Caco-2 (cell line): ENCODE data around the gene CST8. TPM values are rescaled to one million over a fixed set of nuclear protein-coding genes. Genes with fewer than 3 reads are reported as not detected.

Experiments used
- BruUV-seq: library from RNA; stranded (reverse); fragments of 400-500 nt; replicated peaks from 2 replicates; lab custom pipeline; 2021; lab: Mats Ljungman, UMichigan
- CTCF ChIA-PET: fragments of 300-600 bp; sonication (Branson Sonifier 250); formaldehyde crosslinking; loops from one replicate; lab custom pipeline; 2022; ENCODE audit warnings: antibody characterized with exemption; lab: Charles Lee
- POLR2A ChIA-PET: fragments of 300-600 bp; sonication (Branson Sonifier 250); formaldehyde crosslinking; loops from one replicate; lab custom pipeline; 2022; ENCODE audit warnings: antibody characterized with exemption; lab: Charles Lee
- DNase-seq, 2 experiments: peaks; one replicate each; pipeline versions ENCODE4 v3.0.0 to v3.0.0-alpha.2; 2020 to 2022
- H3K27me3 ChIP-seq: replicated peaks from 2 replicates; pipeline ENCODE4 v1.6.0; 2011; ENCODE audit warnings: low read length; ENCODE audit not compliant: control insufficient read depth, insufficient read depth
- H3K36me3 ChIP-seq: 2 replicates; pipeline ENCODE4 v1.5.1; 2011; ENCODE audit warnings: low read length; ENCODE audit not compliant: control insufficient read depth, insufficient read depth
- H3K4me1 ChIP-seq: fragments of 250-450 bp; sonication (Bioruptor Pico); 2 replicates; pipeline ENCODE4 v1.5.1; 2020; ENCODE audit warnings: mild to moderate bottlenecking
- H3K4me3 ChIP-seq: 2 replicates; pipeline ENCODE4 v1.5.1; 2011; ENCODE audit warnings: low read depth, mild to moderate bottlenecking, control low read depth, low read length
- H3K9me3 ChIP-seq: fragments of 250-450 bp; sonication (Bioruptor Pico); 2 replicates; pipeline ENCODE4 v1.5.1; 2020; ENCODE audit warnings: mild to moderate bottlenecking, moderate library complexity
- H3K27ac Mint-ChIP-seq: one replicate; pipeline ENCODE4 v1.8.0; 2022; ENCODE audit warnings: mixed read lengths; ENCODE audit not compliant: unreplicated experiment
- H3K27me3 Mint-ChIP-seq: one replicate; pipeline ENCODE4 v1.8.0; 2022; ENCODE audit warnings: mixed read lengths; ENCODE audit not compliant: insufficient read depth, unreplicated experiment
- H3K36me3 Mint-ChIP-seq: one replicate; pipeline ENCODE4 v1.8.0; 2022; ENCODE audit warnings: mild to moderate bottlenecking, mixed read lengths; ENCODE audit not compliant: insufficient read depth, unreplicated experiment
- H3K4me1 Mint-ChIP-seq: one replicate; pipeline ENCODE4 v1.8.0; 2022; ENCODE audit warnings: low read depth, mixed read lengths; ENCODE audit not compliant: unreplicated experiment
- H3K4me3 Mint-ChIP-seq: one replicate; pipeline ENCODE4 v1.8.0; 2022; ENCODE audit warnings: mild to moderate bottlenecking, moderate library complexity, mixed read lengths; ENCODE audit not compliant: unreplicated experiment
- H3K9me3 Mint-ChIP-seq: one replicate; pipeline ENCODE4 v1.8.0; 2022; ENCODE audit warnings: mixed read lengths; ENCODE audit not compliant: unreplicated experiment
- CTCF ChIP-seq, 2 experiments: fragments of 200-600 bp in 1 of 2; IDR thresholded peaks; 1 replicate in 1 of 2; 2 replicates in 1 of 2; pipeline versions ENCODE4 v1.5.1 to v1.8.0; 2011 to 2022; ENCODE audit warnings: antibody characterized with exemption in 1 of 2, control low read depth in 1 of 2, inconsistent platforms in 1 of 2, low read depth in 1 of 2, low read length in 1 of 2, mild to moderate bottlenecking in 1 of 2, moderate library complexity in 1 of 2; ENCODE audit not compliant: insufficient read depth in 1 of 2, severe bottlenecking in 1 of 2, unreplicated experiment in 1 of 2
- intact Hi-C: fragments of 100-400 bp; cut with micrococcal nuclease; formaldehyde crosslinking; loops from one replicate; pipeline ENCODE4 v1.10.0; 2022; ENCODE audit not compliant: unreplicated experiment
- total RNA-seq: library from RNA; stranded (reverse); gene quantifications from 2 replicates; pipeline ENCODE4 v1.2.3, GENCODE V29; 2022

Gene CST8
- total RNA-seq, 1 experiment from 2014 or later, result not detected

- H3K27me3 Mint-ChIP-seq, result peaks cover 13% of the 10 kb centered on the region
- Histone ChIP-seq H3K4me3 (no peak overlapping the region), H3K27me3 (no peaks in the 10 kb centered on the region), H3K36me3 (no peaks in the 10 kb centered on the region), H3K4me1 (no peaks in the 10 kb centered on the region), H3K9me3 (peaks cover 4% of the 10 kb centered on the region; the same call in 1 of the 2 replicates)
- no peak for TF ChIP-seq CTCF (IDR thresholded peaks at IDR 0.05; ENCODE audit: insufficient read depth in 1 of 2, low read depth in 1 of 2, low read length in 1 of 2, severe bottlenecking in 1 of 2, unreplicated experiment in 1 of 2)
- no peak overlapping the region for H3K27ac Mint-ChIP-seq
- ChIA-PET CTCF (no interaction called here), POLR2A (no interaction called here)
- no peaks in the 10 kb centered on the region for H3K9me3 Mint-ChIP-seq
- no peaks in the 10 kb centered on the region for H3K4me1 Mint-ChIP-seq
- no TSS peak for BruUV-seq
- no peak for DNase-seq
- intact Hi-C loops, result no loop called here
- H3K36me3 Mint-ChIP-seq, result no peaks in the 10 kb centered on the region
- H3K4me3 Mint-ChIP-seq, result no peak overlapping the region
Measured at GRCh38 chr20:23508449-23509229, 17.7 kb downstream of the CST8 start.

- CTCF ChIA-PET, result no interaction called here
- Histone ChIP-seq H3K36me3 (no peaks in the 10 kb centered on the region), H3K4me1 (no peaks in the 10 kb centered on the region), H3K27me3 (no peaks in the 10 kb centered on the region), H3K9me3 (peaks cover 4% of the 10 kb centered on the region; the same call in 1 of the 2 replicates), H3K4me3 (no peak overlapping the region)
- no peaks in the 10 kb centered on the region for H3K9me3 Mint-ChIP-seq
- no peak overlapping the region for H3K27ac Mint-ChIP-seq
- POLR2A ChIA-PET, result no interaction called here
- peaks cover 11% of the 10 kb centered on the region for H3K27me3 Mint-ChIP-seq
- TF ChIP-seq CTCF (IDR thresholded peaks at IDR 0.05; ENCODE audit: insufficient read depth in 1 of 2, low read depth in 1 of 2, low read length in 1 of 2, severe bottlenecking in 1 of 2, unreplicated experiment in 1 of 2), result no peak
- no peaks in the 10 kb centered on the region for H3K4me1 Mint-ChIP-seq
- no peak overlapping the region for H3K4me3 Mint-ChIP-seq
- no TSS peak for BruUV-seq
- H3K36me3 Mint-ChIP-seq, result no peaks in the 10 kb centered on the region
- intact Hi-C loops, result no loop called here
- no peak for DNase-seq
Measured at GRCh38 chr20:23509247-23509913, 18.5 kb downstream of the CST8 start.

- no TSS peak for BruUV-seq
Measured at GRCh38 chr20:23510000-23510590, 19.2 kb downstream of the CST8 start.

More at GRCh38 chr20:23510000-23510590, 19.2 kb downstream of the CST8 start:
- Mint-ChIP-seq H3K9me3 (no peaks in the 10 kb centered on the region), H3K36me3 (no peaks in the 10 kb centered on the region), H3K27ac (no peak overlapping the region), H3K4me1 (no peaks in the 10 kb centered on the region), H3K27me3 (peaks cover 11% of the 10 kb centered on the region), H3K4me3 (no peak overlapping the region)
- no peak overlapping the region for H3K4me3 ChIP-seq
- H3K9me3 ChIP-seq, result peaks cover 4% of the 10 kb centered on the region; the same call in 1 of the 2 replicates
- CTCF ChIA-PET, result no interaction called here
- H3K4me1 ChIP-seq, result no peaks in the 10 kb centered on the region
- no peak for TF ChIP-seq CTCF (IDR thresholded peaks at IDR 0.05; ENCODE audit: insufficient read depth in 1 of 2, low read depth in 1 of 2, low read length in 1 of 2, severe bottlenecking in 1 of 2, unreplicated experiment in 1 of 2)
- no peaks in the 10 kb centered on the region for H3K36me3 ChIP-seq
- POLR2A ChIA-PET, result no interaction called here
- DNase-seq, result no peak
- intact Hi-C loops, result no loop called here
- H3K27me3 ChIP-seq, result no peaks in the 10 kb centered on the region
